Nephron progenitor cell (in vitro differentiated cells): ENCODE results near the gene HACD1.
A peak's percentile ranks its signal among the peaks of the same experiment; 100 is the strongest.

ENCODE experiments used
- DNase-seq: peaks from one replicate; pipeline ENCODE4 v3.0.0; 2021
- H3K27ac Mint-ChIP-seq: 2 replicates; pipeline ENCODE4 v1.8.0; 2021; ENCODE audit warnings: mild to moderate bottlenecking, moderate library complexity, mixed read lengths
- H3K27me3 Mint-ChIP-seq: 2 replicates; pipeline ENCODE4 v1.8.0; 2021; ENCODE audit warnings: mild to moderate bottlenecking, low read depth, mixed read lengths; ENCODE audit not compliant: poor library complexity
- H3K36me3 Mint-ChIP-seq: 2 replicates; pipeline ENCODE4 v1.8.0; 2021; ENCODE audit warnings: low read depth, mixed read lengths
- H3K4me1 Mint-ChIP-seq: 2 replicates; pipeline ENCODE4 v1.8.0; 2021; ENCODE audit warnings: mixed read lengths
- H3K4me3 Mint-ChIP-seq: 2 replicates; pipeline ENCODE4 v1.8.0; 2021; ENCODE audit warnings: mild to moderate bottlenecking, moderate library complexity, mixed read lengths
- H3K9me3 Mint-ChIP-seq: 2 replicates; pipeline ENCODE4 v1.8.0; 2021; ENCODE audit warnings: mild to moderate bottlenecking, moderate library complexity, mixed read lengths
- CTCF ChIP-seq: fragments of 200-600 bp; sonication (generic); IDR thresholded peaks from 2 replicates; pipeline ENCODE4 v1.5.0; 2021; ENCODE audit warnings: antibody characterized with exemption

The HACD1 gene

GRCh38 chr10:17645621-17646345, 28.6 kb upstream of the HACD1 start:
- peaks cover 48% of the 10 kb centered on the region for H3K36me3 Mint-ChIP-seq
- H3K4me3 Mint-ChIP-seq, result peak overlapping the region; percentile 100
- H3K27me3 Mint-ChIP-seq, result no peaks in the 10 kb centered on the region
- no peak for TF ChIP-seq CTCF
- H3K4me1 Mint-ChIP-seq, result peaks cover 30% of the 10 kb centered on the region
- no peak for DNase-seq
- peaks cover 8% of the 10 kb centered on the region for H3K9me3 Mint-ChIP-seq
- no peak overlapping the region for H3K27ac Mint-ChIP-seq

- H3K27ac Mint-ChIP-seq, result peak overlapping the region; percentile 100
- peaks cover 48% of the 10 kb centered on the region for H3K36me3 Mint-ChIP-seq
- no peak for DNase-seq
- H3K9me3 Mint-ChIP-seq, result peaks cover 10% of the 10 kb centered on the region
- no peaks in the 10 kb centered on the region for H3K27me3 Mint-ChIP-seq
- H3K4me3 Mint-ChIP-seq, result peak overlapping the region; percentile 100
- peaks cover 30% of the 10 kb centered on the region for H3K4me1 Mint-ChIP-seq
- no peak for TF ChIP-seq CTCF
Observed at GRCh38 chr10:17644485-17644943, 27.3 kb upstream of the HACD1 start.

- Mint-ChIP-seq H3K27me3 (no peaks in the 10 kb centered on the region), H3K4me1 (peaks cover 30% of the 10 kb centered on the region), H3K36me3 (peaks cover 42% of the 10 kb centered on the region), H3K9me3 (peaks cover 10% of the 10 kb centered on the region), H3K27ac (peak within 1 kb of the TSS; percentile 100), H3K4me3 (peak within 1 kb of the TSS; percentile 100)
- DNase-seq, result peak; percentile 90
- TF ChIP-seq CTCF, result no peak
Observed at GRCh38 chr10:17643755-17644484, 26.7 kb upstream of the HACD1 start, which contains the start of gene STAM. Gene STAM (plus strand): TSS chr10:17644151. CDS start chr10:17644340, 189 bp downstream.

- peaks cover 30% of the 10 kb centered on the region for H3K4me1 Mint-ChIP-seq
Observed at GRCh38 chr10:17643339-17643754, 26.2 kb upstream of the HACD1 start.

GRCh38 chr10:17640331-17640816, 23.2 kb upstream of the HACD1 start:
- TF ChIP-seq CTCF, result no peak
- Mint-ChIP-seq H3K27me3 (no peaks in the 10 kb centered on the region), H3K27ac (no peak overlapping the region), H3K9me3 (peaks cover 14% of the 10 kb centered on the region), H3K4me3 (no peak overlapping the region), H3K4me1 (peaks cover 18% of the 10 kb centered on the region), H3K36me3 (peaks cover 22% of the 10 kb centered on the region)
- no peak for DNase-seq

More at GRCh38 chr10:17643339-17643754, 26.2 kb upstream of the HACD1 start:
- no peak for TF ChIP-seq CTCF
- peaks cover 36% of the 10 kb centered on the region for H3K36me3 Mint-ChIP-seq
- H3K9me3 Mint-ChIP-seq, result peaks cover 10% of the 10 kb centered on the region
- no peaks in the 10 kb centered on the region for H3K27me3 Mint-ChIP-seq
- DNase-seq, result peak; percentile 59
- H3K4me3 Mint-ChIP-seq, result peak overlapping the region; percentile 100
- peak overlapping the region; percentile 100 for H3K27ac Mint-ChIP-seq
